Subcutaneous abdominal adipose tissue (tissue), 5 donors: ENCODE results near the gene NSMCE3.

Experiments used
- H3K27ac ChIP-seq: one replicate; pipeline ENCODE4 v1.7.0; 2013; ENCODE audit warnings: low read depth, mild to moderate bottlenecking, inconsistent platforms, low read length, moderate library complexity
- H3K27me3 ChIP-seq, 5 donors: one replicate each; pipeline ENCODE4 v1.7.0; 2013; ENCODE audit warnings: low read length in 5 of 5, inconsistent platforms in 1 of 5; ENCODE audit not compliant: control insufficient read depth in 5 of 5, insufficient read depth in 4 of 5
- H3K36me3 ChIP-seq, 5 donors: one replicate each; pipeline ENCODE4 v1.7.0; 2013; ENCODE audit warnings: low read length in 5 of 5; ENCODE audit not compliant: control insufficient read depth in 5 of 5, insufficient read depth in 5 of 5
- H3K4me1 ChIP-seq, 5 donors: one replicate each; pipeline ENCODE4 v1.7.0; 2013; ENCODE audit warnings: low read length in 5 of 5, mild to moderate bottlenecking in 3 of 5, moderate library complexity in 1 of 5; ENCODE audit not compliant: control insufficient read depth in 5 of 5, insufficient read depth in 5 of 5
- H3K4me3 ChIP-seq, 5 donors: one replicate each; pipeline ENCODE4 v1.7.0; 2013; ENCODE audit warnings: low read length in 5 of 5, low read depth in 1 of 5
- H3K9ac ChIP-seq, 5 donors: one replicate each; pipeline ENCODE4 v1.7.0; 2013; ENCODE audit warnings: low read length in 5 of 5, mild to moderate bottlenecking in 4 of 5, moderate library complexity in 3 of 5
- H3K9me3 ChIP-seq, 5 donors: one replicate each; pipeline ENCODE4 v1.7.0; 2013; ENCODE audit warnings: low read length in 5 of 5; ENCODE audit not compliant: control insufficient read depth in 5 of 5
- donor health status: healthy.
- donor health status: healthy.
- donor health status: healthy.
- donor health status: healthy.
- donor health status: healthy.

Gene NSMCE3

DNA sequence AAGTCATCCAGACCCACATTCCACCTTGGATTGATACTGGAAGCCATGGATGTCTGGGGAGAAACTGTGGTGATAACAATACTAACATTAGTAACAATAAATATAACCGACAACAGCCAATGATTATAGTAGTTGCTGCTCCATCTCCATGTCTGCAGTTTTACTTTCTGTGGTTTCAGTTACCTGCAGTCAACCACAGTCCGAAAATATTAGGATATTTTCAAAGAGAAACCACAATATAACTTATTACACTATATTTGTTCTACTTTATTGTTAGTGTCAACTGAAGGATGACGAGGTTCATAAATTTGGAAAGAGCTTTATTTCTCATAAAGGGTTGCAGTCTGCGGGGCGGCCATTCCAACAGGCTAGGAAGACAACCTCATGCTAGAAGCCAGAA, 2.6 kb upstream of the NSMCE3 start:
- H3K36me3 ChIP-seq, result no peaks in the 10 kb centered on the region
- H3K4me3 ChIP-seq, result no peak overlapping the region
- no peak overlapping the region for H3K9ac ChIP-seq
- H3K4me1 ChIP-seq, result peaks cover 3 to 26% (median 25%) of the 10 kb centered on the region in 5 donors
- H3K27me3 ChIP-seq, result no peaks in the 10 kb centered on the region
- H3K27ac ChIP-seq, result no peak overlapping the region
- H3K9me3 ChIP-seq, result no peaks in the 10 kb centered on the region

- no peak overlapping the region for H3K27ac ChIP-seq
- no peaks in the 10 kb centered on the region for H3K36me3 ChIP-seq
- H3K9ac ChIP-seq, result no peak overlapping the region
- H3K27me3 ChIP-seq, result no peaks in the 10 kb centered on the region
- peaks cover 3 to 37% (median 35%) of the 10 kb centered on the region in 5 donors for H3K4me1 ChIP-seq
- no peak overlapping the region for H3K4me3 ChIP-seq
- no peaks in the 10 kb centered on the region for H3K9me3 ChIP-seq
Measured at GRCh38 chr15:29270976-29271375, 1.4 kb upstream of the NSMCE3 start.

DNA sequence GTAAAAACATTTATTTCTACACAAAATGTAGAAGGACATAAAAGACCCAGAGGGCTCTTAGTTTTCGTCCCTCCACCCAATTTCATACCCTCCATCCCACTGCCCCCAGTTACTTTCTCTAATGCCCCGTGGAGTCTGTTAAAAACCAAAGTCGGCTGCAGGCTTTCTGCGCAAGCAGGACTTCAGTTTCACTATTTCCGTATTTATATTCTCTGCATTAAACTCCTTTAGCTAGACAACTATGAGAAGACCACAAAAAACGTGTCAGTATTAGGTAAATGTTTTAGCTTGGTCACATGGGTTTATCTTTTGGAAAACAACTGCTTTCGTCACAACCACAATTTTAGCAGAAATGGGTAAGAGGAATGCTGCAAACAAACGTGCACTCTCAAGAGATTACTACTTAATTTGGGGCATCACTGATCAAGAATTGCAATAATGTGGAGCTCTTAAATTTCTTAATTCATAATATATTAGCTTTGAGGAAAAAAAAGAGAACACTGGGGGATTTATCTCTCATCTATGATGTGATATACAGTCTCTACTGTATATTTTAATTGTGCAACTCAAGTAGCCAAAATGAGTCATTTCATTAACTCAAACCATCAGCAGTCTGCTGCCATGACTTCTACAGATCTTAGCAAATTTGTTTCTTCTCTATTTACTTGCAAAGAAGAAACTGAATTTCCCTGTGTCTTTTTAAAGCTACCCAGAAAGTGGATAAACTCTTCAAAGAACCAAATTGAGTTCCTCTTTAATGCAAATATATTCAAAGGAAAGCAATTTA, 740 bp upstream of the NSMCE3 start:
- H3K9ac ChIP-seq, result peak overlapping the region; percentile 57 to 92 (median 86)
- H3K4me3 ChIP-seq, result peak overlapping the region; percentile 78 to 98 (median 85)
- no peaks in the 10 kb centered on the region for H3K27me3 ChIP-seq
- no peaks in the 10 kb centered on the region for H3K36me3 ChIP-seq
- H3K9me3 ChIP-seq, result no peaks in the 10 kb centered on the region
- peak overlapping the region; percentile 56 for H3K27ac ChIP-seq
- peaks cover 3 to 38% (median 35%) of the 10 kb centered on the region in 5 donors for H3K4me1 ChIP-seq

- Histone ChIP-seq H3K9me3 (no peaks in the 10 kb centered on the region), H3K4me3 (peak overlapping the region; percentile 78 to 99 (median 95)), H3K4me1 (peaks cover 3 to 38% (median 35%) of the 10 kb centered on the region in 5 donors), H3K27ac (peak overlapping the region; percentile 56), H3K9ac (peak overlapping the region; percentile 49 to 92 (median 86)), H3K27me3 (no peaks in the 10 kb centered on the region), H3K36me3 (no peaks in the 10 kb centered on the region)
Measured at GRCh38 chr15:29268706-29269484, 727 bp downstream of the NSMCE3 start.

DNA sequence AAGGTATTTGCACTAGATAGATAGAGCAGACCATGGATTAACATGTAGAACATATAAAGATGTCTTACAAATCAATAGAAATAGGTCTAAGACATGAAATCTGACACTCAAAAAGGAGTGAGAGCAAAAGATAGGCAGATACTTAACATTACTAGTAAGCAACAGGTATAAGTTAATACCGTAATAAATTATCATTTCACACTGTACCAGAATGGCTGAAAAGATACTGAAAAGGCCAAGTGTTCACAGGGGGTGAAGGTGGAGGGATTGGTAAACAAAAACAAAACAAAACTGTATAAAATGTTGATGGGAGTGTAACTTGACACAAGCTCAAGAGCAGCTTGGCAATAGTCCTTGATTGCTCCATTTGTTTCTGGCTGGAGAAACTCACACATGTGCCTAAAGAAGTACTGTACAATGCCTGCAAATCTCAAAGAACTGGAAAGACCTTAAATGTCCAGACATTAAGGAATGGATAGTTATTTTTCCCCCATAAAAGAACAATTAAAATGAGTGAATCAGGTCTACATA, 3.5 kb downstream of the NSMCE3 start:
- H3K4me3 ChIP-seq, result no peak overlapping the region

GRCh38 chr15:29263289-29263688, 6.3 kb downstream of the NSMCE3 start:
- Histone ChIP-seq H3K36me3 (no peaks in the 10 kb centered on the region), H3K27ac (no peak overlapping the region), H3K9me3 (no peaks in the 10 kb centered on the region), H3K27me3 (no peaks in the 10 kb centered on the region), H3K4me3 (no peak overlapping the region), H3K4me1 (peaks cover 0 to 23% (median 19%) of the 10 kb centered on the region in 5 donors), H3K9ac (no peak overlapping the region)

More for the DNA sequence above, 3.5 kb downstream of the NSMCE3 start:
- H3K4me1 ChIP-seq, result peaks cover 3 to 38% (median 35%) of the 10 kb centered on the region in 5 donors
- no peaks in the 10 kb centered on the region for H3K27me3 ChIP-seq
- H3K36me3 ChIP-seq, result no peaks in the 10 kb centered on the region
- peak overlapping the region in 1 of 5 donors; percentile 33 for H3K9ac ChIP-seq
- H3K27ac ChIP-seq, result no peak overlapping the region
- no peaks in the 10 kb centered on the region for H3K9me3 ChIP-seq

GRCh38 chr15:29262738-29263137, 6.9 kb downstream of the NSMCE3 start:
- Histone ChIP-seq H3K4me3 (no peak overlapping the region), H3K4me1 (peaks cover 0 to 17% (median 15%) of the 10 kb centered on the region in 5 donors), H3K9me3 (no peaks in the 10 kb centered on the region), H3K36me3 (no peaks in the 10 kb centered on the region), H3K9ac (no peak overlapping the region), H3K27me3 (no peaks in the 10 kb centered on the region), H3K27ac (no peak overlapping the region)

DNA sequence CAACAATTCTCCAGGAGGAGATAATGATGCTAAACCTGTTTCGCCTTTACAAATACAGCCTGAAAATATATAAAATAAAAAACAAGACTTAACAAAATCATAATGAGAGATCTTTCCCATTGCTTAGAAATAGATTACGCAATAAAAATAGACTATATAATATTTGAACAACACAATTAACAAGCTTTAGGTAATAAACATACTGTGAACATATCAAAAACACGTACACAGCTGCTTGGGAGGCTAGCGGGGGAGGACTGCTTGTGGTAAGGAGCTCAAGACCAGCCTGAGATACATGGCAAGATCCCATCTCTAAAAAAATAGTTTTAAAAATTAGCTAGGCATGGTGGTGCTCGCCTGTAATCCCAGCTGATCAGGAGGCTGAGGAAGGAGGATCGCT, 8.7 kb downstream of the NSMCE3 start:
- H3K9ac ChIP-seq, result no peak overlapping the region
- no peaks in the 10 kb centered on the region for H3K9me3 ChIP-seq
- no peaks in the 10 kb centered on the region for H3K36me3 ChIP-seq
- no peaks in the 10 kb centered on the region for H3K4me1 ChIP-seq
- no peak overlapping the region for H3K27ac ChIP-seq
- H3K4me3 ChIP-seq, result no peak overlapping the region
- no peaks in the 10 kb centered on the region for H3K27me3 ChIP-seq

- Histone ChIP-seq H3K9ac (no peak overlapping the region), H3K36me3 (no peaks in the 10 kb centered on the region), H3K4me3 (no peak overlapping the region), H3K4me1 (no peaks in the 10 kb centered on the region), H3K27me3 (no peaks in the 10 kb centered on the region), H3K27ac (no peak overlapping the region), H3K9me3 (no peaks in the 10 kb centered on the region)
Measured at GRCh38 chr15:29259233-29259632, 10.4 kb downstream of the NSMCE3 start.

DNA sequence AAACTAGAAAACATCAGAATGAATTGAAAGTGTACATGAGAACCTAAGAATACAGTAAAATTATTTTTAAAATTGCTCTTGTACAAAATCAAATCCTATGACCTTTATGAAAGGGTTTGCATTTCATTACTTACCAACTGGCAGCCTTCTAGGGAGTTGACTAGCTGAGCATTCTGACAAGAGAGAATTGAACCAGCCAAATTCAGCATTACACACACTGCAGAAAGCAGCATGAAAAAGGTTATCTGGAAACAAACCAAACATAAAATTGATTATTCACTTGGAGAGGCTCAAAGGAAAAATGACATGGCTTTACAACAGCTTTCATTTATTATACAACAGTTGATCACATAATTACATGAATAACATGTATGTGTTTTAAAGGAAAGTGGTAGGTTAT, 17.4 kb downstream of the NSMCE3 start:
- H3K27me3 ChIP-seq, result no peaks in the 10 kb centered on the region
- no peak overlapping the region for H3K4me3 ChIP-seq

More for the DNA sequence above, 17.4 kb downstream of the NSMCE3 start:
- Histone ChIP-seq H3K9me3 (peaks cover 0 to 2% (median 0%) of the 10 kb centered on the region in 5 donors), H3K4me1 (no peaks in the 10 kb centered on the region), H3K36me3 (no peaks in the 10 kb centered on the region), H3K9ac (no peak overlapping the region), H3K27ac (no peak overlapping the region)
